ENCODE measurements around the gene SSR1. TPM values are rescaled to one million over a fixed set of nuclear protein-coding genes. Genes with fewer than 3 reads are reported as not detected.
A peak's percentile ranks its signal among the peaks of the same experiment; 100 is the strongest.

SSR1 gene
- total and polyA plus RNA-seq, 9 of the 15 experiments (the other 6 are each of a cell fraction or from before 2014, with no cell fraction given), result 87.7 to 220 (median 144) TPM

DNA sequence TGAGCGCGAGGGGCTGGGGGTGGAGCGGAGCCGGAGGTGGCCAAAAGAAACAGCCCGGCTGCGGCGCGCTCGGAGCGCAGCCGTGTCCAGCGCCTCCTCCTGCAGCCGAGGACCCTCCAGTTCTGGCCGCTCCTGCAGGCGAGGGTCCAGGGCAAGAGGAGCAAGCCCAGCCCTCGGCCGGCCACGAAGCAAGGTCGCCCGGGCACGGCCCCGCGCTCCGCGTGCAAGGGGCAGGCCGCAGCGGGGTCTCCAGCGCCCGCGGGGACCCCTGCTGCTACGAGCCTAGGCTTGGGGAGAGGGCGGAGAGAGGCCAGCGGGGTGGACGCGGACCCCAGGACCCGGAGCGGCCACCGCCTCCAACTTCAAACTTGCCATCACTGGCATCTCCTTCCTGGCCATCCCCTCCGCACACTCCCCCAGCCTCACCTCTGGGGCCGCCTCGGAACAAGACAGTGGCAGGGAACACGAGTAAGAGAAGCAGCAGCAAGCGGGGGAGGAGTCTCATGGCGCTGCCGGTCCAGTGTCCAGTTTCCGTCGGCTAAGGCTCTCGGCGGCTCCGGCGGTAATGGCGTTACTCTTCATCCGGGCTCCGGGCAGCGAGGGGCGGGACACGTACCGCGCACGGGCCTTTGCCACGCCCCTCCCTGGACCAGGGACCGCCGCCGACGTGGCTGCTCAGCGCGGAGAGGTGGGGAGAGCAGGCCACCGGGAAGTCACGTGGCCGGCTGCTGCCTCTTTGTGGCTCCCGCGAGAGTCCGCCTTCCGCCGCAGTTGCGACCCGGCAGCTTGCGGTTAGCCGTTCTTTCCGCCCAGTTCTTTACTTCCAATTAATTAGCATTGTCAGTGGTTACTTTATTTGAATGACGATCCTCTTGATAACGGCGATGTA is at the start of gene SSR1 (continued):
- TF ChIP-seq, protein P1, sequence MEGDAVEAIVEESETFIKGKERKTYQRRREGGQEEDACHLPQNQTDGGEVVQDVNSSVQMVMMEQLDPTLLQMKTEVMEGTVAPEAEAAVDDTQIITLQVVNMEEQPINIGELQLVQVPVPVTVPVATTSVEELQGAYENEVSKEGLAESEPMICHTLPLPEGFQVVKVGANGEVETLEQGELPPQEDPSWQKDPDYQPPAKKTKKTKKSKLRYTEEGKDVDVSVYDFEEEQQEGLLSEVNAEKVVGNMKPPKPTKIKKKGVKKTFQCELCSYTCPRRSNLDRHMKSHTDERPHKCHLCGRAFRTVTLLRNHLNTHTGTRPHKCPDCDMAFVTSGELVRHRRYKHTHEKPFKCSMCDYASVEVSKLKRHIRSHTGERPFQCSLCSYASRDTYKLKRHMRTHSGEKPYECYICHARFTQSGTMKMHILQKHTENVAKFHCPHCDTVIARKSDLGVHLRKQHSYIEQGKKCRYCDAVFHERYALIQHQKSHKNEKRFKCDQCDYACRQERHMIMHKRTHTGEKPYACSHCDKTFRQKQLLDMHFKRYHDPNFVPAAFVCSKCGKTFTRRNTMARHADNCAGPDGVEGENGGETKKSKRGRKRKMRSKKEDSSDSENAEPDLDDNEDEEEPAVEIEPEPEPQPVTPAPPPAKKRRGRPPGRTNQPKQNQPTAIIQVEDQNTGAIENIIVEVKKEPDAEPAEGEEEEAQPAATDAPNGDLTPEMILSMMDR (IDR thresholded peaks at IDR 0.05 in 2 of 3, conservative IDR thresholded peaks at IDR 0.05 in 1 of 3; ENCODE audit: insufficient read depth in 2 of 3, low read depth in 1 of 3, low read length in 3 of 3), result no peak; a peak in 1 of 6 replicates
- TF ChIP-seq ATF7 (IDR thresholded peaks at IDR 0.05) (peak; percentile 78), SMAD4 (CRISPR knock-in tag; conservative IDR thresholded peaks at IDR 0.05) (0 out of 2 replicates have a peak, but pooled peaks have one; percentile 30), MAFF (IDR thresholded peaks at IDR 0.05; ENCODE audit: low read length) (peak; percentile 51; the same call in 1 of the 2 replicates), ZNF408 (CRISPR knock-in tag; IDR thresholded peaks at IDR 0.05; ENCODE audit: low read depth) (no peak), CAMTA2 (CRISPR knock-in tag; conservative IDR thresholded peaks at IDR 0.05) (no peak), ZNF212 (CRISPR knock-in tag; IDR thresholded peaks at IDR 0.05) (no peak), TAL1 (IDR thresholded peaks at IDR 0.05) (no peak), HOXB6 (CRISPR knock-in tag; IDR thresholded peaks at IDR 0.05; ENCODE audit: borderline replicate concordance) (no peak), PML (IDR thresholded peaks at IDR 0.05; ENCODE audit: low read length) (peak; percentile 61), RBM34 (IDR thresholded peaks at IDR 0.05; ENCODE audit: borderline replicate concordance, insufficient read depth, low read length) (no peak), MCM3 (IDR thresholded peaks at IDR 0.05) (no peak), MTA2 (IDR thresholded peaks at IDR 0.05; ENCODE audit: low read depth) (no peak), ZNF217 (CRISPR knock-in tag; IDR thresholded peaks at IDR 0.05) (no peak)
- TF ChIP-seq, protein P2, sequence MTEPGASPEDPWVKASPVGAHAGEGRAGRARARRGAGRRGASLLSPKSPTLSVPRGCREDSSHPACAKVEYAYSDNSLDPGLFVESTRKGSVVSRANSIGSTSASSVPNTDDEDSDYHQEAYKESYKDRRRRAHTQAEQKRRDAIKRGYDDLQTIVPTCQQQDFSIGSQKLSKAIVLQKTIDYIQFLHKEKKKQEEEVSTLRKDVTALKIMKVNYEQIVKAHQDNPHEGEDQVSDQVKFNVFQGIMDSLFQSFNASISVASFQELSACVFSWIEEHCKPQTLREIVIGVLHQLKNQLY (CRISPR knock-in tag; conservative IDR thresholded peaks at IDR 0.05), result no peak
- TF ChIP-seq, protein P3, sequence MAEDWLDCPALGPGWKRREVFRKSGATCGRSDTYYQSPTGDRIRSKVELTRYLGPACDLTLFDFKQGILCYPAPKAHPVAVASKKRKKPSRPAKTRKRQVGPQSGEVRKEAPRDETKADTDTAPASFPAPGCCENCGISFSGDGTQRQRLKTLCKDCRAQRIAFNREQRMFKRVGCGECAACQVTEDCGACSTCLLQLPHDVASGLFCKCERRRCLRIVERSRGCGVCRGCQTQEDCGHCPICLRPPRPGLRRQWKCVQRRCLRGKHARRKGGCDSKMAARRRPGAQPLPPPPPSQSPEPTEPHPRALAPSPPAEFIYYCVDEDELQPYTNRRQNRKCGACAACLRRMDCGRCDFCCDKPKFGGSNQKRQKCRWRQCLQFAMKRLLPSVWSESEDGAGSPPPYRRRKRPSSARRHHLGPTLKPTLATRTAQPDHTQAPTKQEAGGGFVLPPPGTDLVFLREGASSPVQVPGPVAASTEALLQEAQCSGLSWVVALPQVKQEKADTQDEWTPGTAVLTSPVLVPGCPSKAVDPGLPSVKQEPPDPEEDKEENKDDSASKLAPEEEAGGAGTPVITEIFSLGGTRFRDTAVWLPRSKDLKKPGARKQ (CRISPR knock-in tag; IDR thresholded peaks at IDR 0.05), result no peak
- TF ChIP-seq, protein P4, sequence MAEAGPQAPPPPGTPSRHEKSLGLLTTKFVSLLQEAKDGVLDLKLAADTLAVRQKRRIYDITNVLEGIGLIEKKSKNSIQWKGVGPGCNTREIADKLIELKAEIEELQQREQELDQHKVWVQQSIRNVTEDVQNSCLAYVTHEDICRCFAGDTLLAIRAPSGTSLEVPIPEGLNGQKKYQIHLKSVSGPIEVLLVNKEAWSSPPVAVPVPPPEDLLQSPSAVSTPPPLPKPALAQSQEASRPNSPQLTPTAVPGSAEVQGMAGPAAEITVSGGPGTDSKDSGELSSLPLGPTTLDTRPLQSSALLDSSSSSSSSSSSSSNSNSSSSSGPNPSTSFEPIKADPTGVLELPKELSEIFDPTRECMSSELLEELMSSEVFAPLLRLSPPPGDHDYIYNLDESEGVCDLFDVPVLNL (CRISPR knock-in tag; IDR thresholded peaks at IDR 0.05; ENCODE audit: low read depth), result no peak
- TF ChIP-seq, protein P5, sequence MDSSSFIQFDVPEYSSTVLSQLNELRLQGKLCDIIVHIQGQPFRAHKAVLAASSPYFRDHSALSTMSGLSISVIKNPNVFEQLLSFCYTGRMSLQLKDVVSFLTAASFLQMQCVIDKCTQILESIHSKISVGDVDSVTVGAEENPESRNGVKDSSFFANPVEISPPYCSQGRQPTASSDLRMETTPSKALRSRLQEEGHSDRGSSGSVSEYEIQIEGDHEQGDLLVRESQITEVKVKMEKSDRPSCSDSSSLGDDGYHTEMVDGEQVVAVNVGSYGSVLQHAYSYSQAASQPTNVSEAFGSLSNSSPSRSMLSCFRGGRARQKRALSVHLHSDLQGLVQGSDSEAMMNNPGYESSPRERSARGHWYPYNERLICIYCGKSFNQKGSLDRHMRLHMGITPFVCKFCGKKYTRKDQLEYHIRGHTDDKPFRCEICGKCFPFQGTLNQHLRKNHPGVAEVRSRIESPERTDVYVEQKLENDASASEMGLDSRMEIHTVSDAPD (CRISPR knock-in tag; IDR thresholded peaks at IDR 0.05), result no peak
- TF ChIP-seq, protein P6, sequence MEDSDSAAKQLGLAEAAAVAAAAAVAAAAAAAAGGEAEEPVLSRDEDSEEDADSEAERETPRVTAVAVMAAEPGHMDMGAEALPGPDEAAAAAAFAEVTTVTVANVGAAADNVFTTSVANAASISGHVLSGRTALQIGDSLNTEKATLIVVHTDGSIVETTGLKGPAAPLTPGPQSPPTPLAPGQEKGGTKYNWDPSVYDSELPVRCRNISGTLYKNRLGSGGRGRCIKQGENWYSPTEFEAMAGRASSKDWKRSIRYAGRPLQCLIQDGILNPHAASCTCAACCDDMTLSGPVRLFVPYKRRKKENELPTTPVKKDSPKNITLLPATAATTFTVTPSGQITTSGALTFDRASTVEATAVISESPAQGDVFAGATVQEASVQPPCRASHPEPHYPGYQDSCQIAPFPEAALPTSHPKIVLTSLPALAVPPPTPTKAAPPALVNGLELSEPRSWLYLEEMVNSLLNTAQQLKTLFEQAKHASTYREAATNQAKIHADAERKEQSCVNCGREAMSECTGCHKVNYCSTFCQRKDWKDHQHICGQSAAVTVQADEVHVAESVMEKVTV (CRISPR knock-in tag; IDR thresholded peaks at IDR 0.05), result no peak
